Testis (tissue), 2 donors: ENCODE results near the gene MMRN2.

Source experiments
- POLR2A ChIP-seq: fragments of 450-650 bp; IDR thresholded peaks from one replicate; pipeline ENCODE4 v1.6.1; 2017; ENCODE audit warnings: antibody characterized with exemption, mild to moderate bottlenecking, moderate library complexity
- TF ChIP-seq, protein P1 (sequence below), 3 experiments: fragments of 450-650 bp in 2 of 3; fragments of 200-600 bp in 1 of 3; sonication (generic) in 1 of 3; IDR thresholded peaks; one replicate each; pipeline ENCODE4 v1.5.1; 2016 to 2019; ENCODE audit warnings: antibody characterized with exemption in 3 of 3, mild to moderate bottlenecking in 2 of 3, moderate library complexity in 1 of 3

DNA sequence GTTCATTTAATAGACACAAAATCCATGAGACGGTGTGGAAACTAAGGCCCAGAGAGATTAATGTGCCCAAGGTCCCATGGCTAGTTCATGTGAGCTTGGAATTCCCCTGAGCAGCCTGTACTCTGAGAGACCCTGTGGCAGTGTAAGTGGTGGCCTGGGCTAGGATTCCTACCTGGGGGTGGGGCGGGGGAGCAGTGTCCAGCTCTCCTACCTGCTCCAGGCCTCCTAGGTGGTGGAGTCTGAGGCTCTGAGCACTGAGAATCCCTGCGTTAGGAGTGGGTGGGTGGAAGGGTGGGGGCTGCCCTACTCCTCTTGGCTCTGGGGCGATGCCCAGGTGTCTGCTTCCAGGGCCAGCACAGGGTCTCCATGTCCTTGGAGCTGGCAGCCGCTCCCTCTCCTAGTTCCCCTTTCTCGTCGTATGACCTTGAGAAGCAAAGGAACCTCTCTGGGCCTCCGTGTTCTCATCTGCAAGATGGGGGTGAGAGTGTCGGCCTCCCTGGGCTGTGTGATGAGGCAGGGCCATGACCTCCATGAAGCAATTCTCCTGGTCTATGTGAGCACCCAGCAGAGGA, 3.5 kb upstream of the MMRN2 start:
- TF ChIP-seq, protein P1, sequence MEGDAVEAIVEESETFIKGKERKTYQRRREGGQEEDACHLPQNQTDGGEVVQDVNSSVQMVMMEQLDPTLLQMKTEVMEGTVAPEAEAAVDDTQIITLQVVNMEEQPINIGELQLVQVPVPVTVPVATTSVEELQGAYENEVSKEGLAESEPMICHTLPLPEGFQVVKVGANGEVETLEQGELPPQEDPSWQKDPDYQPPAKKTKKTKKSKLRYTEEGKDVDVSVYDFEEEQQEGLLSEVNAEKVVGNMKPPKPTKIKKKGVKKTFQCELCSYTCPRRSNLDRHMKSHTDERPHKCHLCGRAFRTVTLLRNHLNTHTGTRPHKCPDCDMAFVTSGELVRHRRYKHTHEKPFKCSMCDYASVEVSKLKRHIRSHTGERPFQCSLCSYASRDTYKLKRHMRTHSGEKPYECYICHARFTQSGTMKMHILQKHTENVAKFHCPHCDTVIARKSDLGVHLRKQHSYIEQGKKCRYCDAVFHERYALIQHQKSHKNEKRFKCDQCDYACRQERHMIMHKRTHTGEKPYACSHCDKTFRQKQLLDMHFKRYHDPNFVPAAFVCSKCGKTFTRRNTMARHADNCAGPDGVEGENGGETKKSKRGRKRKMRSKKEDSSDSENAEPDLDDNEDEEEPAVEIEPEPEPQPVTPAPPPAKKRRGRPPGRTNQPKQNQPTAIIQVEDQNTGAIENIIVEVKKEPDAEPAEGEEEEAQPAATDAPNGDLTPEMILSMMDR (IDR thresholded peaks at IDR 0.05) = no peak
- no peak for TF ChIP-seq POLR2A
